Upper lobe of left lung (tissue), 6 donors: ENCODE measurements around the gene MID1. TPM values are rescaled to one million over a fixed set of nuclear protein-coding genes. Genes with fewer than 3 reads are reported as not detected.

Experiments
- ATAC-seq, 2 donors: fragments of 200-7000 bp; cut with Tn5 transposase; one replicate each; pipeline ENCODE4 v1.9.1; 2022; ENCODE audit warnings: mild to moderate bottlenecking in 2 of 2, moderate library complexity in 2 of 2; ENCODE audit not compliant: low FRiP score in 2 of 2
- DNase-seq, 2 donors: peaks; one replicate each; pipeline ENCODE4 v3.0.0-alpha.2; 2019 to 2020
- H3K27ac ChIP-seq, 4 donors: fragments of 200-600 bp; sonication (generic); one replicate each; pipeline ENCODE4 v1.5.1; 2016 to 2019
- H3K27me3 ChIP-seq, 4 donors: fragments of 200-600 bp; sonication (generic); one replicate each; pipeline ENCODE4 v1.5.1; 2017 to 2019
- H3K36me3 ChIP-seq, 4 donors: fragments of 200-600 bp; sonication (generic); one replicate each; pipeline ENCODE4 v1.5.1; 2016 to 2019
- H3K4me1 ChIP-seq, 4 donors: fragments of 200-600 bp; sonication (generic); one replicate each; pipeline ENCODE4 v1.5.1; 2018 to 2019
- H3K4me3 ChIP-seq, 4 donors: fragments of 200-600 bp; sonication (generic); one replicate each; pipeline ENCODE4 v1.5.1; 2017 to 2019; ENCODE audit warnings: mild to moderate bottlenecking in 2 of 4, moderate library complexity in 1 of 4
- H3K9me3 ChIP-seq, 4 donors: fragments of 200-600 bp; sonication (generic); one replicate each; pipeline ENCODE4 v1.5.1; 2018 to 2019
- EP300 ChIP-seq, 4 donors: sonication (generic); formaldehyde crosslinking; IDR thresholded peaks; one replicate each; pipeline ENCODE4 v1.5.1; 2017; ENCODE audit warnings: antibody characterized with exemption in 4 of 4, control low read depth in 2 of 4
- POLR2A ChIP-seq, 4 donors: fragments of 450-650 bp; IDR thresholded peaks; one replicate each; pipeline ENCODE4 v1.5.1; 2016 to 2017; ENCODE audit warnings: antibody characterized with exemption in 4 of 4, mild to moderate bottlenecking in 2 of 4
- POLR2AphosphoS5 ChIP-seq, 2 donors: sonication (generic); formaldehyde crosslinking; IDR thresholded peaks; one replicate each; pipeline ENCODE4 v1.5.1; 2017; ENCODE audit warnings: antibody characterized with exemption in 2 of 2
- WGBS, 2 donors: methylation state at CpG; one replicate each; pipeline ENCODE4 v1.1.5; 2017 to 2018; 5-methylcytosine and 5-hydroxymethylcytosine counted together
- total RNA-seq, 6 donors: library from RNA; depleted of rRNA in 4 of 6; stranded (reverse); fragments of >200 nt in 4 of 6; gene quantifications; one replicate each; pipeline versions ENCODE4 v1.1.0 to v1.2.1, GENCODE V29; 2016 to 2021
- TF ChIP-seq, protein P1 (sequence below), 6 experiments: fragments of 450-650 bp in 4 of 6; fragments of 200-600 bp in 2 of 6; sonication (generic) in 2 of 6; IDR thresholded peaks; one replicate each; pipeline ENCODE4 v1.5.1; 2016 to 2019; ENCODE audit warnings: antibody characterized with exemption in 6 of 6
- donor health status: DM: no; HTN: no; CAD: no; lungs with moderate emphysema.
- donor health status: DM: no; HTN: yes; CAD: no; lungs with severe emphysema.

MID1 gene
- total RNA-seq, 6 donors from 2014 or later, result 17.2 to 36.7 (median 25.6) TPM

DNA sequence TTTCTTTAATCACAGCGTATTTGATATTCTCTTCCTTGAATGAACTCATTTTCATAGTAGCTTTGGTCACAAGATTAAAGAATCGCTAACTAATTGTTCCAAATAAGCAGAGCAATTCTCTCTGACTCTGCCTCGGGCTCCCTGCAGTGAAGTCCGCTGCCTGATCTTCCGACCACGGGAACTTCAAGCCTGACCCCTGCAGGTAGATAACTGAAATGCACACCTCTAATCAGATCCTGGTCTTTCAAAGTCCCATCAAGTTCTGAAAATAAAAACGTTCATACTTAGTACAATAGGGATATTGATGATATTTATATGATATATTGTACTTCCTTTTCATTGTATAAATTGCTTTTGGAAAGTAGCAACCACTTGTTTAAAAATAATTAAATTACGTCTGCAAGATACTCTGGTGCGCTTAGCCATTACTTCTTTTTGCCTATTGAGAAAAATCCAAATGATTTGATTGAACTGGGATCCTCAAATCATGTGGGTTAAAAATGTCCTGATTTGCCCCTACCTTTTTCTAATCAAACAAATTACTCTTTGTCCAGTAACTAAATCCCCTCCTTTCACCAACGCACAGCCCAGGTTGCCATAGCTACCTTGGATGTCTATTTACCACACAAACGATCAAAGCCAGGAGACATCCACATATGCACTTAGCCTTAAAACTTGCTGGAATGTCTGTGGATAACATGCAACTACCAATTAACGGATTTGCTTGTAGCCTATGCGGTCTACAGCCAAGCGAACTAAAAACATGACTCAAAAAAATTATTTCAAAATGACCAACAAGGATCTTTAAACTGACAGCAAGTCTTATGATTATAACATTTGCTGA lies 4.2 kb downstream of the MID1 start:
- Histone ChIP-seq H3K27me3 (peaks cover 0 to 7% (median 0%) of the 10 kb centered on the region in 4 donors), H3K9me3 (no peaks in the 10 kb centered on the region), H3K27ac (no peak overlapping the region), H3K36me3 (no peaks in the 10 kb centered on the region), H3K4me3 (peak overlapping the region in 1 of 4 donors; percentile 8), H3K4me1 (peaks cover 0 to 2% (median 0%) of the 10 kb centered on the region in 4 donors)
- DNase-seq (peak in 1 of 2 donors; percentile 52), ATAC-seq (peak in 1 of 2 donors; percentile 69)
- WGBS, 2 donors, result 35 to 38% methylated on average over 14 of the region's 14 CpGs
- TF ChIP-seq EP300 (IDR thresholded peaks at IDR 0.05) (no peak), POLR2A (IDR thresholded peaks at IDR 0.05) (no peak), POLR2AphosphoS5 (IDR thresholded peaks at IDR 0.05) (no peak)
- TF ChIP-seq, protein P1, sequence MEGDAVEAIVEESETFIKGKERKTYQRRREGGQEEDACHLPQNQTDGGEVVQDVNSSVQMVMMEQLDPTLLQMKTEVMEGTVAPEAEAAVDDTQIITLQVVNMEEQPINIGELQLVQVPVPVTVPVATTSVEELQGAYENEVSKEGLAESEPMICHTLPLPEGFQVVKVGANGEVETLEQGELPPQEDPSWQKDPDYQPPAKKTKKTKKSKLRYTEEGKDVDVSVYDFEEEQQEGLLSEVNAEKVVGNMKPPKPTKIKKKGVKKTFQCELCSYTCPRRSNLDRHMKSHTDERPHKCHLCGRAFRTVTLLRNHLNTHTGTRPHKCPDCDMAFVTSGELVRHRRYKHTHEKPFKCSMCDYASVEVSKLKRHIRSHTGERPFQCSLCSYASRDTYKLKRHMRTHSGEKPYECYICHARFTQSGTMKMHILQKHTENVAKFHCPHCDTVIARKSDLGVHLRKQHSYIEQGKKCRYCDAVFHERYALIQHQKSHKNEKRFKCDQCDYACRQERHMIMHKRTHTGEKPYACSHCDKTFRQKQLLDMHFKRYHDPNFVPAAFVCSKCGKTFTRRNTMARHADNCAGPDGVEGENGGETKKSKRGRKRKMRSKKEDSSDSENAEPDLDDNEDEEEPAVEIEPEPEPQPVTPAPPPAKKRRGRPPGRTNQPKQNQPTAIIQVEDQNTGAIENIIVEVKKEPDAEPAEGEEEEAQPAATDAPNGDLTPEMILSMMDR (IDR thresholded peaks at IDR 0.05), result peak in 5 of 6 experiments; percentile 32 to 58 (median 48)

DNA sequence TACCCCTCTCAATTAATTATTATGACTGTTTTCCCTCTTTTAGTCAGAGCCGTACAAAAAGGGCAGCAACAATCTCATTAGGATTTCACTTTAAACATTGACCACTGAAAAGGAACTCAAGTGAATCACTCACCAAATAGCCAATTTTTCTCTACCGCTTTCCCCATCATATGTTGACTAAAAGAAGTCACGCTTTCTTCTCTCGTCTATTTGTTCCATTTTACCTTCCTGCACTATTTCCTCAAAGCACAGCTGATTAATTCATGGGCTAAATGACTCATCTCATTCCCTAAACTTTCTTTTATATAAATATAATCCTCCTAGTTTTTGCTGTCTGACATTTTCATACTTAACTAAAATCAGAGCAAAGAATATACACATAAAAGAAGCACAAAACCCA lies 8.2 kb downstream of the MID1 start:
- H3K4me1 ChIP-seq, result peaks cover 0 to 2% (median 0%) of the 10 kb centered on the region in 4 donors
- TF ChIP-seq POLR2AphosphoS5 (IDR thresholded peaks at IDR 0.05), result no peak
- TF ChIP-seq, protein P1 (IDR thresholded peaks at IDR 0.05), result no peak
- TF ChIP-seq EP300 (IDR thresholded peaks at IDR 0.05), result no peak
- no peak for TF ChIP-seq POLR2A (IDR thresholded peaks at IDR 0.05)
- H3K4me3 ChIP-seq, result no peak overlapping the region
- no peaks in the 10 kb centered on the region for H3K9me3 ChIP-seq
- H3K36me3 ChIP-seq, result no peaks in the 10 kb centered on the region
- DNase-seq, result no peak
- H3K27me3 ChIP-seq, result no peaks in the 10 kb centered on the region
- no peak for ATAC-seq
- 53 to 57% methylated on average over 4 of the region's 4 CpGs for WGBS, 2 donors
- no peak overlapping the region for H3K27ac ChIP-seq

DNA sequence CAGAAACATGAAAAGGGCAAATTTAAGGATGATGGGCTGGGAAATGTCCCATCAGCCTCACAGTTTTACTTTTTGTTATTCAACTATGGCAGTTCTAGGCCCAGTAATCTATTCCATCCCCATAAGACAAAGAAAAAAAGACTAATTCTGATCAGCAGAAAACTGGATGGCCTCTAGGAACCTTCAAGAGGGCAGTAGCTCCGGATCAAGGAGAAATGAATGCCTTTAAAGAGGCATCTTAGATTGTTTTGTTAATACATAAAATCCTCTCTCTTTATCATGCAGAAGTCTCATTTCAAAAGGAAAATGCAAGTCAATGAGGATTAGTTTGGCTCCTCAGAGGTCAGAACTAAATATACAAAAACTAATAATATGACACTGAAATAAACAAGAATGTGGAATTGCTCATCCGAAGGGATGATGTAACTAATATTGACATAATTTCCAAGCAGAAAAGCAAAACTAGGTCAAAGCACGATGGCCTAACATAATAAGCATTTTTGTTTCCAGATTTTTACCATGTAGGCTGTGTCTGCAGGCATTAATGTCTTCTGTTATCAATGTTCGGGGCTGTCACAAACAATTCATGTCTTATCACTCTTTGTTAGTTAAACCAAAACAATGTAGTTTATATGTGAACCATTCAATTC lies 8.8 kb downstream of the MID1 start:
- no peak for DNase-seq
- Histone ChIP-seq H3K27me3 (no peaks in the 10 kb centered on the region), H3K36me3 (no peaks in the 10 kb centered on the region), H3K4me3 (no peak overlapping the region), H3K4me1 (peaks cover 0 to 2% (median 0%) of the 10 kb centered on the region in 4 donors), H3K27ac (peak overlapping the region in 2 of 4 donors; percentile 8 to 41), H3K9me3 (no peaks in the 10 kb centered on the region)
- ATAC-seq, result no peak
- 43 to 44% methylated on average over 4 of the region's 4 CpGs for WGBS, 2 donors
- TF ChIP-seq POLR2A (IDR thresholded peaks at IDR 0.05) (no peak), EP300 (IDR thresholded peaks at IDR 0.05) (no peak), POLR2AphosphoS5 (IDR thresholded peaks at IDR 0.05) (no peak)
- TF ChIP-seq, protein P1 (IDR thresholded peaks at IDR 0.05), result no peak

DNA sequence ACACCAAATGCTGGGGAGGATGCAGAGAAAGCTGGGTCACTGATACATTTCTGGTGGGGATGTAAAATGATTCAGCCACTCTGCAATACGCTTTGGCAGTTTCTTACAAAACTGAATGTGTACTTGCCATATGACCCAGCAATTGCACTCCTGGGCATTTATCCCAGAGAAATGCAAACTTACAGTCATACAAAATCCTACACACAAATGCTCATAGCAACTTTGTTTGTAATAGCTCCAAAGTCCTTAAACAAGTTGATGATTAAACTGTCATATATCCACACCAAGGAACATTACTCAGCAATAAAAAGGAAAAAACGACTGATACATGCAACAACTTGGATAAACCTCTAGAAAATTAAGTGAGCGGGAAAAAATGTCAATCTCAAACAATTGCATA lies 12.3 kb downstream of the MID1 start:
- peaks cover 0 to 2% (median 0%) of the 10 kb centered on the region in 4 donors for H3K4me1 ChIP-seq
- no peak overlapping the region for H3K27ac ChIP-seq
- ATAC-seq, result no peak
- H3K27me3 ChIP-seq, result no peaks in the 10 kb centered on the region
- H3K36me3 ChIP-seq, result no peaks in the 10 kb centered on the region
- no peaks in the 10 kb centered on the region for H3K9me3 ChIP-seq
- WGBS, 2 donors, result 76 to 96% methylated on average over 3 of the region's 3 CpGs
- no peak for DNase-seq
- H3K4me3 ChIP-seq, result no peak overlapping the region
- TF ChIP-seq EP300 (IDR thresholded peaks at IDR 0.05) (no peak), POLR2AphosphoS5 (IDR thresholded peaks at IDR 0.05) (no peak), POLR2A (IDR thresholded peaks at IDR 0.05) (no peak)
- TF ChIP-seq, protein P1 (IDR thresholded peaks at IDR 0.05), result no peak
